ENCODE results near the gene GADD45A.
"Not testable (repeated sequence)": the region's sequence is repeated elsewhere in the genome, so short reads cannot be mapped to it uniquely, and the experiment has no call there.

GADD45A gene

GRCh38 chr1:67651031-67651430, 34.0 kb upstream of the GADD45A start:
- no peak overlapping the region for H3K4me3 ChIP-seq (ENCODE audit: low read length)
- DNase-seq (ENCODE audit: low read depth): no peak
- TF ChIP-seq, protein P1, sequence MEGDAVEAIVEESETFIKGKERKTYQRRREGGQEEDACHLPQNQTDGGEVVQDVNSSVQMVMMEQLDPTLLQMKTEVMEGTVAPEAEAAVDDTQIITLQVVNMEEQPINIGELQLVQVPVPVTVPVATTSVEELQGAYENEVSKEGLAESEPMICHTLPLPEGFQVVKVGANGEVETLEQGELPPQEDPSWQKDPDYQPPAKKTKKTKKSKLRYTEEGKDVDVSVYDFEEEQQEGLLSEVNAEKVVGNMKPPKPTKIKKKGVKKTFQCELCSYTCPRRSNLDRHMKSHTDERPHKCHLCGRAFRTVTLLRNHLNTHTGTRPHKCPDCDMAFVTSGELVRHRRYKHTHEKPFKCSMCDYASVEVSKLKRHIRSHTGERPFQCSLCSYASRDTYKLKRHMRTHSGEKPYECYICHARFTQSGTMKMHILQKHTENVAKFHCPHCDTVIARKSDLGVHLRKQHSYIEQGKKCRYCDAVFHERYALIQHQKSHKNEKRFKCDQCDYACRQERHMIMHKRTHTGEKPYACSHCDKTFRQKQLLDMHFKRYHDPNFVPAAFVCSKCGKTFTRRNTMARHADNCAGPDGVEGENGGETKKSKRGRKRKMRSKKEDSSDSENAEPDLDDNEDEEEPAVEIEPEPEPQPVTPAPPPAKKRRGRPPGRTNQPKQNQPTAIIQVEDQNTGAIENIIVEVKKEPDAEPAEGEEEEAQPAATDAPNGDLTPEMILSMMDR (conservative IDR thresholded peaks at IDR 0.05; ENCODE audit: low read depth, low read length): no peak

DNA sequence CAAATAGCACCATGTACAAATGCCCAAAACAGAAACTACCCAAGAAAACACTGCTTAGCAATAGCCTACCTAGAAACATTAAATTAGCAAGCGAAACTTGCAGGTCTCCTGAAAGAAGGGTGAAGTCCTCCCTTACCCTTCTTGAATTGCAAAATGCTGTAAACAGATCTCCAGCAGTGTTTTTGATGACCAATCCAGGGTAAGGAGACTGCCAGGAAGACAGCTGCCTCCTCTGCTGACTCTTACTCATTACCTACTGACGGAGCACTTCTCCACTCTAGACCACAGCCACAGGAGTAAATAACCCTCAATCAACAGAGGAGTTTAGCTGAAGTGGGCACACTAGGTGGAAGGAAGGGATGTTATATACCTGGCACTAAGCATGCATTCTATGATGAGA, 32.2 kb upstream of the GADD45A start:
- no peak for DNase-seq (ENCODE audit: low read depth)

DNA sequence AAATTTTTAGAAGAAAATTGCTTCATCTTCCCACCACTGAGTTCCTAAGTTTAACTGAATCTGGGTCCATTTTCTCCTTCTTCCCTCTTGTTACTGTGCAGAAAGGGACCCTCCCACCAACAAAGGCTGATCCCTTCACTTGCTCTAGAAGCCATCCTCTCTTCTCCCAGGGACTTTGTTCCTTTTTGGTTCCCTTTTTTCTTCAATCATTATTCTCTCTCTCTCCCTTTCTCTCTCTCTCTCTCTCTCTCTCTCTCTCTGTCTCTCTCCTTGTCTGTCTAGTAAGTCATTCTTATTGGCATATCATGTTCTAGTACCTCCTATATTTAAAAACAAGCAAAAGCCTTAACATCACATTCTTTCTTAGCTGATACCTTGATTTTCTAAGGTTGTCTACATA, 31.7 kb upstream of the GADD45A start:
- TF ChIP-seq, protein P1 (conservative IDR thresholded peaks at IDR 0.05; ENCODE audit: low read depth, low read length): no peak
- H3K4me3 ChIP-seq (ENCODE audit: low read length): no peak overlapping the region
- DNase-seq (ENCODE audit: low read depth): no peak

More for the DNA sequence above, 32.2 kb upstream of the GADD45A start:
- TF ChIP-seq, protein P1 (conservative IDR thresholded peaks at IDR 0.05; ENCODE audit: low read depth, low read length): no peak
- H3K4me3 ChIP-seq (ENCODE audit: low read length): no peak overlapping the region

DNA sequence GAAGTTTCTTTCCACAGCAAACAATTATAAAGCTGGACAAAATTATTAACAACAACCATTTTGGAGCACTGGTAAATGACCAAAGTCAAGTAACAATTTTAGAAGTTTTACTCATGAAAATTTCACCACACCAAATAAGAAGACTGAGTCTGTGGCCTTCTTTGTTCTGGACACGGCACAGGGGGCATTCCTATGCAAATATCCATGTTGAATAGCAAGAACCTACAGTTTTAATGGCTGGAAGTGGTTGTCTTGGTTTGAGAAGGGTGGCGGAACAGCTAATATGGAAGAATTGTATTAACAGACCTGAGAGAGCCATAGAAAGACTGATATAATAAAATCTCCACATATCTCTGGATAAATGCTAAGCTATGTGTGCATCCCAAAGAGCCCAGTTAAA, 29.4 kb upstream of the GADD45A start:
- H3K4me3 ChIP-seq (ENCODE audit: low read length): no peak overlapping the region
- no peak for DNase-seq (ENCODE audit: low read depth)
- TF ChIP-seq, protein P1 (conservative IDR thresholded peaks at IDR 0.05; ENCODE audit: low read depth, low read length): no peak

GRCh38 chr1:67657152-67657551, 27.8 kb upstream of the GADD45A start:
- not testable (repeated sequence) for DNase-seq (ENCODE audit: low read depth); H3K4me3 ChIP-seq (ENCODE audit: low read length)

- DNase-seq (ENCODE audit: low read depth): no peak
- H3K4me3 ChIP-seq (ENCODE audit: low read length): no peak overlapping the region
- TF ChIP-seq, protein P1 (conservative IDR thresholded peaks at IDR 0.05; ENCODE audit: low read depth, low read length): no peak
Observed at GRCh38 chr1:67659229-67659628, 25.8 kb upstream of the GADD45A start.

GRCh38 chr1:67662884-67663283, 22.1 kb upstream of the GADD45A start:
- TF ChIP-seq, protein P1 (conservative IDR thresholded peaks at IDR 0.05; ENCODE audit: low read depth, low read length): no peak
- no peak overlapping the region for H3K4me3 ChIP-seq (ENCODE audit: low read length)
- no peak for DNase-seq (ENCODE audit: low read depth)

DNA sequence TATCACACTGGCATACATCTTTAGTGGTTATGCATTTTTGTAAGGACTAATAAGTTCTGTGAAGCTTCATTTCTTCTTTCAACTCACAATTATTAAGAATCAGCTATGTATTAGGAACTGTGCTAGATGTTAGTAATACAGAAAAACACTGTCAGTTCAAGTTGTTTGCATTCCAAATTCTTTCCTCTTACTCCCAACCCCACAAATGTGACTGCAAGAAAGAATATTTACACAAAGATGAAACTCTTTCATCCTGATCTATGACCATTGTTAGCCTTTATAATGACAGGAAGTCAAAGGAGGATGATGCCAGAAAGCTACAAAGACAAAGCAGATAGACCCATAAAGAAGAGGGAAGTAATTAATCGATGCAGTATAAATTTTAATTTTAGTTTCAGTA, 21.0 kb upstream of the GADD45A start:
- TF ChIP-seq, protein P1 (conservative IDR thresholded peaks at IDR 0.05; ENCODE audit: low read depth, low read length): no peak
- H3K4me3 ChIP-seq (ENCODE audit: low read length): no peak overlapping the region
- no peak for DNase-seq (ENCODE audit: low read depth)

- DNase-seq (ENCODE audit: low read depth); H3K4me3 ChIP-seq (ENCODE audit: low read length): not testable (repeated sequence)
Observed at GRCh38 chr1:67665307-67665706, 19.7 kb upstream of the GADD45A start.

All from retinal pigment epithelial cell (primary cell).